ENCODE measurements around the gene STEAP4. TPM values are rescaled to one million over a fixed set of nuclear protein-coding genes. Genes with fewer than 3 reads are reported as not detected.

The STEAP4 gene
- total and polyA plus RNA-seq, 9 of the 15 experiments (the other 6 are each of a cell fraction or from before 2014, with no cell fraction given), result 0.07 TPM; not detected in 8

DNA sequence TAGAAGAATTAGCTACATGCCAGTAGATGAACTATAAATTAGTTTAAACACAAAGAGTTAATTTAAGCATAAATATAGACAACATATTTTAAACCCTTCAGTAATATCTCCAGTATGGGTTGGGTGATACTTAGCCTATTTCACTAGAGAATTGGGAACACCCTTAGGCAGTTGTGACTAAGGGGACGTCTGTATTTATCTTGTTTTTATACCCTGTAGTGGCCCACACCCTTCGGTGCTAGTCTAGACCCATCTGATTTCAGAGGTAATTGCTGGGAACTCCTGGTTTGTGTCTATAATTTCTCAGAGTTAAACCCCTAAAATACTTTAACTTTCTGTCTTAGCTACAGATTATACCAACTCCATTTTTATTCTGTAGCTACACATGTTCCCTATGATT, 11.5 kb upstream of the STEAP4 start (continued):
- TF ChIP-seq, protein P1, sequence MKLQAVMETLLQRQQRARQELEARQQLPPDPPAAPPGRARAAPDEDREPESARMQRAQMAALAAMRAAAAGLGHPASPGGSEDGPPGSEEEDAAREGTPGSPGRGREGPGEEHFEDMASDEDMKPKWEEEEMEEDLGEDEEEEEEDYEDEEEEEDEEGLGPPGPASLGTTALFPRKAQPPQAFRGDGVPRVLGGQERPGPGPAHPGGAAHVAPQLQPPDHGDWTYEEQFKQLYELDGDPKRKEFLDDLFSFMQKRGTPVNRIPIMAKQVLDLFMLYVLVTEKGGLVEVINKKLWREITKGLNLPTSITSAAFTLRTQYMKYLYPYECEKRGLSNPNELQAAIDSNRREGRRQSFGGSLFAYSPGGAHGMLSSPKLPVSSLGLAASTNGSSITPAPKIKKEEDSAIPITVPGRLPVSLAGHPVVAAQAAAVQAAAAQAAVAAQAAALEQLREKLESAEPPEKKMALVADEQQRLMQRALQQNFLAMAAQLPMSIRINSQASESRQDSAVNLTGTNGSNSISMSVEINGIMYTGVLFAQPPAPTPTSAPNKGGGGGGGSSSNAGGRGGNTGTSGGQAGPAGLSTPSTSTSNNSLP (IDR thresholded peaks at IDR 0.05; ENCODE audit: borderline replicate concordance, low read depth, low read length), result no peak
- TF ChIP-seq PHF21A (IDR thresholded peaks at IDR 0.05; ENCODE audit: borderline replicate concordance, low read depth), result no peak
- TF ChIP-seq, protein P2, sequence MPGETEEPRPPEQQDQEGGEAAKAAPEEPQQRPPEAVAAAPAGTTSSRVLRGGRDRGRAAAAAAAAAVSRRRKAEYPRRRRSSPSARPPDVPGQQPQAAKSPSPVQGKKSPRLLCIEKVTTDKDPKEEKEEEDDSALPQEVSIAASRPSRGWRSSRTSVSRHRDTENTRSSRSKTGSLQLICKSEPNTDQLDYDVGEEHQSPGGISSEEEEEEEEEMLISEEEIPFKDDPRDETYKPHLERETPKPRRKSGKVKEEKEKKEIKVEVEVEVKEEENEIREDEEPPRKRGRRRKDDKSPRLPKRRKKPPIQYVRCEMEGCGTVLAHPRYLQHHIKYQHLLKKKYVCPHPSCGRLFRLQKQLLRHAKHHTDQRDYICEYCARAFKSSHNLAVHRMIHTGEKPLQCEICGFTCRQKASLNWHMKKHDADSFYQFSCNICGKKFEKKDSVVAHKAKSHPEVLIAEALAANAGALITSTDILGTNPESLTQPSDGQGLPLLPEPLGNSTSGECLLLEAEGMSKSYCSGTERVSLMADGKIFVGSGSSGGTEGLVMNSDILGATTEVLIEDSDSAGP (CRISPR knock-in tag; IDR thresholded peaks at IDR 0.05), result no peak
- TF ChIP-seq, protein P3, sequence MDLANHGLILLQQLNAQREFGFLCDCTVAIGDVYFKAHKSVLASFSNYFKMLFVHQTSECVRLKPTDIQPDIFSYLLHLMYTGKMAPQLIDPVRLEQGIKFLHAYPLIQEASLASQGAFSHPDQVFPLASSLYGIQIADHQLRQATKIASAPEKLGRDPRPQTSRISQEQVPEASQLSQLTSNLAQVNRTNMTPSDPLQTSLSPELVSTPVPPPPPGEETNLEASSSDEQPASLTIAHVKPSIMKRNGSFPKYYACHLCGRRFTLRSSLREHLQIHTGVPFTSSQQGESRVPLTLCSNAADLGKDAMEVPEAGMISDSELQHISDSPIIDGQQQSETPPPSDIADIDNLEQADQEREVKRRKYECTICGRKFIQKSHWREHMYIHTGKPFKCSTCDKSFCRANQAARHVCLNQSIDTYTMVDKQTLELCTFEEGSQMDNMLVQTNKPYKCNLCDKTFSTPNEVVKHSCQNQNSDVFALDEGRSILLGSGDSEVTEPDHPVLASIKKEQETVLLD (IDR thresholded peaks at IDR 0.05), result no peak
- no peak for TF ChIP-seq BRD4 (IDR thresholded peaks at IDR 0.05)
- TF ChIP-seq PHB2 (IDR thresholded peaks at IDR 0.05; ENCODE audit: low read depth), result no peak

DNA sequence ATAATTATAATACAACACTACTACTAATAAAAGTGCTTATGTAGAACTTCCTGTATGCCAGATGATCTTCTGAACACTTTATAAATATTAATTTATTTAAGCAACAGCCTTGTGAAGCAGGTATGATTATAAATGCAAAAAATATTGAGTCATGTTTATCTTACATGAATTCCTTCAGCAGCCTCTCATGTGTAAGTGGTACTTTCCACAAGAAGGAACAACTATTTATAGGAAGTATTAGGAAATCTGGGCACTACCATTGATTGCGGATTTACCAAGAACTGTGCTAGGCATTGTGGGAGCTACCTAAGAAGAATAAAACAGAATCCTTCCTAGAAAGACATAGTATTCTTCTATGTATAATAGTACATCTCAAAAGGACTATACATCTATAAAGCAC, 10.7 kb upstream of the STEAP4 start:
- Histone ChIP-seq H3K9me3 (replicated peaks; ENCODE audit: control insufficient read depth, insufficient read depth, low read depth, low read length) (no peaks in the 10 kb centered on the region), H3K9me1 (ENCODE audit: control insufficient read depth, insufficient read depth, low read length) (no peaks in the 10 kb centered on the region), H3K79me2 (ENCODE audit: control insufficient read depth, insufficient read depth, low read length) (no peaks in the 10 kb centered on the region), H4K20me1 (replicated peaks; ENCODE audit: control insufficient read depth, insufficient read depth, low read length) (no peaks in the 10 kb centered on the region), H3K36me3 (ENCODE audit: control insufficient read depth, insufficient read depth, low read length) (no peaks in the 10 kb centered on the region), H3K4me1 (replicated peaks in 1 of 2; ENCODE audit: control insufficient read depth in 2 of 2, insufficient read depth in 2 of 2, low read length in 2 of 2) (no peaks in the 10 kb centered on the region), H3K27ac (ENCODE audit: extremely low read depth, low read depth, low read length) (no peak overlapping the region), H2AFZ (ENCODE audit: low read depth, low read length) (no peak overlapping the region), H3K27me3 (ENCODE audit: control insufficient read depth in 2 of 2, insufficient read depth in 2 of 2, low read length in 2 of 2) (no peaks in the 10 kb centered on the region), H3K4me3 (no peak overlapping the region), H3K4me2 (ENCODE audit: insufficient read depth, low read length) (no peak overlapping the region), H3K9ac (ENCODE audit: insufficient read depth in 1 of 2, low read depth in 2 of 2, low read length in 2 of 2) (no peak overlapping the region)
- TF ChIP-seq KDM5B (IDR thresholded peaks at IDR 0.05; ENCODE audit: insufficient replicate concordance, low read depth, low read length), result no peak
- ChIA-PET CTCF (ENCODE audit: low intra/inter-chr PET ratio) (no interaction called here), POLR2A (no interaction called here)
- FAIRE-seq (no peak), ATAC-seq (no peak), DNase-seq (ENCODE audit: extremely low read depth in 1 of 4, low spot score in 3 of 4) (no peak)
- WGBS (ENCODE audit: insufficient coverage, low coverage, missing lambda C conversion rate), result 0% methylated on average over 1 of the region's 1 CpG
- intact Hi-C loops (cut with micrococcal nuclease), result no loop called here
- in situ Hi-C loops (cut with MboI), result no loop called here
- no TSS peak for BruUV-seq (replicated peaks)
